Right forelimb (tissue), 1 donor: ENCODE results near the gene DNAJC13.
"Not testable (repeated sequence)": the region's sequence is repeated elsewhere in the genome, so short reads cannot be mapped to it uniquely, and the experiment has no call there.

Experiments used
- DNase-seq: peaks from one replicate; pipeline ENCODE4 v3.0.0-alpha.2; 2018

DNAJC13 gene

DNA sequence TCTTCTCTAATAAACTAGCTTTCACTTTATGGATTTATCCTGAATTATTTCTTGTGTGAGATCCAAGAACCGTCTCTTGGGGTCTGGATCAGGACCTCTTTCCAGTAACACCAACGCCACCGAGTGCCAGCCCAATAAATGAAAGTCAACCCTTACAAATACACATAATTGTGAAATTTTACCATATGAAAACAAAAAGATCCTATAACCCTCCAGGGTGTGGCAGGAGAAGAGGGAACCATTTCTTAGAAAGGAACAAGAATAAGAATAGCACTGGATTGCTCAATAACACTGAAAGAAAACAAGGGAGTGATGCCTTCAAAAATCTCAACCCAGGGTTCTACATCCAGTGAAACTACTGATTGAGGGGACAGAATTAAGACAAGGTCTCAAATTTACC is 128.2 kb downstream of the DNAJC13 start:
- DNase-seq = no peak

- DNase-seq = no peak
Measured at GRCh38 chr3:132549169-132549568, 131.9 kb downstream of the DNAJC13 start.

- no peak for DNase-seq
Measured at GRCh38 chr3:132549890-132550578, 132.7 kb downstream of the DNAJC13 start.

GRCh38 chr3:132550579-132551305 is 133.4 kb downstream of the DNAJC13 start:
- no peak for DNase-seq

DNA sequence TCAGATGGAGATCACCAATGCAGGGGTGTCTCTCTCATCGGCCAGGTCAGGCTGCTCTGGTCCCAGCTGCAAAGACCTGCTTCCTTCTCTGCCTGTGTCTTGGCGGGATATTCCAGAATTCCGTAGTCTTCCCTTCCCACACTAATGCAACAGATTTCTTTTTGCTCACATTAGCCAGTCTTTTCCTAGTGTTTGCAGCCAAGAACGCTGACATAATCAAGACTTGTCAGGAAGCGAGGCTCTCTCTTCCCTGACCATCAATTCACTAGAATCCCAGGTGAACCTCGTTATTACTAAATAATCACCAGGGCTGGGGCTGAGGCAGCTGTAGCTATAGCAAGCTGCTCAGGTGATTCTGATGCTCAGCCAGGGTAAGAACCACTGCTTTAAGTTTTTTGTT is 136.5 kb downstream of the DNAJC13 start:
- no peak for DNase-seq

- no peak for DNase-seq
Measured at GRCh38 chr3:132554437-132554836, 137.1 kb downstream of the DNAJC13 start.

GRCh38 chr3:132555306-132556035 is 138.2 kb downstream of the DNAJC13 start:
- no peak for DNase-seq

DNA sequence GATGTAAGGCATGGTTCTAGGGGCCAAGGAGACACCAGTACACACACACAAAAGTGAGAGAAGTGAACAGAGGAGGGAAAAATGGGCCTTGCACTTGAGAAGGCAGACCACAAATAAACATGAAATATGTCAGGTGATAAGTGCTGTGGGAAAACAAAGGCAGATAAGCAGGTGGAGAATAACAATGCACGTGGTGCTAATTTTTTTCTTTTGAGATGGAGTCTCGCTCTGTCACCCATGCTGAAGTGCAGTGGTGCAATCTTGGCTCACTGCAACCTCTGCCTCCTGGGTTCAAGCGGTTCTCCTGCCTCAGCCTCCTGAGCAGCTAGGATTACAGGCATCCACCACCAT is 138.7 kb downstream of the DNAJC13 start:
- not testable (repeated sequence) for DNase-seq

DNA sequence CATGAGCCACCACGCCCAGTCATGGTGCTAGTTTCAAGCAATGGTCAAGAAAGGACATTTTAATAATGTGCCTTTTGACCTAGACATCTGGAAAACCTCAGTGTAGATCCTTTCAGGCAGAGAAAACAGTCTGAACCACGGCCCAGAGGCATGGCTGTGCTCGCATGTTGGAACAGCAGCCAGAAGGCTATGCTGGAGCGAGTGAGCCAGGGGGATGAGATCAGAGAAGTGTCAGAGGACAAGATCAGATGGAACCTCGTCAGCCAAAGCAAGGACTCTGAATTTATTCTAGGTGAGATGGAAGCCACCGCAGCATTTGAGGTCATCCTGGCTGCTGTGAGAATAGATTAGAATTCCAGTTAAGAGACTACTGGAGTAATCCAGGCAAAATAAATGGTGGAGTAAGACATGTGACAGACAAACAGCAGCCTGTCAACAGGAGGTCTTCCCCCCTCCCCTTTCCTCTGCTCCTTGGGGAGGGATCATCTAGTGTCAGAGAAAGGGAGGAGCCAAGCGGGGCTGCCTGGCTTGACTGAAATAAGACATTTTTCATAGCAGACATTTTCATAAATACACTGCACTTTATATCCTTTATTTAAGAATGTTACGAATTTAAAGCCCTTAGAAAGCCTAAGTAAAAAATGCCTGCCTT is 139.3 kb downstream of the DNAJC13 start:
- DNase-seq = no peak

GRCh38 chr3:132561003-132561402 is 143.7 kb downstream of the DNAJC13 start:
- DNase-seq = no peak

- no peak for DNase-seq
Measured at GRCh38 chr3:132563420-132564069, 146.2 kb downstream of the DNAJC13 start.

- DNase-seq = no peak
Measured at GRCh38 chr3:132564070-132564465, 146.8 kb downstream of the DNAJC13 start.

DNA sequence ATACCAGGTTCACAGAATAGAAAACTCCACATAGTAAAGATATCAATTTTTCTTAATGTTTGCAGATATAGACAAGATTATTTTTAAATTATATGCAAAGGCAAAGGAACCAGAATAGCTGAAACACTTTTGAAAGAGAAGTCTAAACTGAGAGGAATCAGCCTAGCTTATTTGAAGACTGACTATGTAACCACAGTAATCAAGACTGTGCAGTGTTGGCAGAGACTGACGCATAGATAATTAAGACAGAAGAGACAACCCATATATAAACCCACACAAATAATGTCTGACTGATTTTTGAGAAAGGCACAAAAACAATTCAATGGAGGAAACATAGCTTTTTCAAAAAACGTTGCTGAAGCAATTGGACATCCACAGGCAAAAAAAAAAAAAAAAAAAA is 151.1 kb downstream of the DNAJC13 start:
- DNase-seq = no peak

DNA sequence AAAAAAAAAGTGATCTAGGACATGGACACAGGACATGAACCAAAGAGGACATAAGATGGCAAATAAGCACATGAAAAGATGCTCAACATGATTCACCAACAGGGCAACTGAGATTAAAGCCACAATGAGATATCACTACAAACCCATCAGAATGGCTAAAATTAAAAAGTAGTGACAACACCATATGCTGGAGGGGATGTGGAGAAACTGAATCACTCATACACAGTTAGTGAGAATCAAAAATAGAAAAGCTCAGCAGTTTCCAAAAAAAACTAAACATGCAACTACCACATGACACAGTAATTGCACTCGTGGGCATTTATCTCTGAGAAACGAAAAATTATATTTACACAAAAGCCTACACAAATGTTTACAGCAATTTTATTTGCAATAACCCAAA is 151.9 kb downstream of the DNAJC13 start:
- DNase-seq = no peak

GRCh38 chr3:132569580-132569979 is 152.3 kb downstream of the DNAJC13 start:
- DNase-seq = no peak

- no peak for DNase-seq
Measured at GRCh38 chr3:132570016-132570415, 152.7 kb downstream of the DNAJC13 start.

DNA sequence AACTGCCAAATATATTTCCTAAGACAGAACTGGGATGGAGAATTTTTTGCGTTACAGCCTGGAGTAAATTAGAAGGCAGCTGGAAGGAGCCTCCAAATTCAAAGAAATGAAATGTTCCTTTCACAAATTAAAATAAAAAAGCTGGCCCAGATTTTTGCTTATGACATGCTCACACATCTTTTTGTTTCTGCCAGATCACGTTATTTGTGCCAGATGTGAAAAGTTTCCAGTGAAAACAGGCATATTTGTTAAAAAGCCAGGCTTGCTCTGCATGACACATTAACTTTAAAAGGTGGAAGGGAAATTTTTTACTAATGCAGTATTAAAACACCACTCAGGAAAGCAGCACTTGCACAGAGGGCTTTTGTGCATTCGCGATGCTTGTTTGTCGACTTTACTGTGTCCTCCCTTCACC is 156.5 kb downstream of the DNAJC13 start:
- no peak for DNase-seq

GRCh38 chr3:132587401-132587800 is 170.1 kb downstream of the DNAJC13 start:
- no peak for DNase-seq
